Prostate gland (tissue), 2 donors: ENCODE data around the gene TGFBR3L.

Experiments used
- CTCF ChIP-seq, 4 experiments: fragments of 200-600 bp in 2 of 4; fragments of 450-650 bp in 2 of 4; sonication (generic) in 2 of 4; IDR thresholded peaks; 1 replicate in 3 of 4; 2 replicates in 1 of 4; pipeline ENCODE4 v1.5.1; 2016 to 2019; ENCODE audit warnings: antibody characterized with exemption in 4 of 4, mild to moderate bottlenecking in 2 of 4, moderate library complexity in 2 of 4
- POLR2A ChIP-seq: fragments of 450-650 bp; IDR thresholded peaks from one replicate; pipeline ENCODE4 v1.6.1; 2016; ENCODE audit warnings: antibody characterized with exemption, mild to moderate bottlenecking

GRCh38 chr19:7868671-7869452, 45.8 kb upstream of the TGFBR3L start:
- TF ChIP-seq POLR2A (no peak), CTCF (IDR thresholded peaks at IDR 0.05) (peak; percentile 77 to 94 (median 86))
